HepG2 (cell line): Measurements from ENCODE around the gene MRPL43. TPM values are rescaled to one million over a fixed set of nuclear protein-coding genes. Genes with fewer than 3 reads are reported as not detected.
A peak's percentile ranks its signal among the peaks of the same experiment; 100 is the strongest.

Experiments
- ASH2L ChIP-seq: fragments of 300-600, 200-600 bp; sonication (generic); IDR thresholded peaks from 2 replicates; pipeline ENCODE4 v1.7.0; 2017; ENCODE audit warnings: low read depth, mild to moderate bottlenecking, moderate library complexity, mixed read lengths, low read length; ENCODE audit not compliant: insufficient read length
- BHLHE40 ChIP-seq: IDR thresholded peaks from 2 replicates; pipeline ENCODE4 v1.6.1; 2011; ENCODE audit warnings: low read length, improper control_type of control experiment
- BRCA1 ChIP-seq: sonication (generic); formaldehyde crosslinking; IDR thresholded peaks from 2 replicates; pipeline ENCODE4 v1.4.0; 2020; ENCODE audit warnings: missing genetic modification reagents
- EHMT2 ChIP-seq: fragments of 200-600 bp; sonication (generic); IDR thresholded peaks from 2 replicates; pipeline ENCODE4 v1.7.0; 2017; ENCODE audit warnings: antibody characterized with exemption, low read depth, low read length, borderline replicate concordance
- JARID2 ChIP-seq: sonication (generic); formaldehyde crosslinking; IDR thresholded peaks from 2 replicates; pipeline ENCODE4 v1.8.1; 2023; ENCODE audit warnings: missing genetic modification reagents, inconsistent platforms; ENCODE audit not compliant: insufficient replicate concordance
- KLF16 ChIP-seq, 2 experiments: sonication (generic) in 1 of 2; formaldehyde crosslinking in 1 of 2; IDR thresholded peaks; 2 replicates each; pipeline versions ENCODE4 v1.6.1 to v1.8.0; 2016 to 2023; ENCODE audit warnings: missing genetic modification reagents in 2 of 2, missing compliant biosample characterization in 1 of 2
- NFE2 ChIP-seq: sonication (generic); formaldehyde crosslinking; IDR thresholded peaks from 2 replicates; pipeline ENCODE4 v1.4.0; 2020; ENCODE audit warnings: missing genetic modification reagents
- NR3C1 ChIP-seq: sonication (generic); formaldehyde crosslinking; IDR thresholded peaks from 2 replicates; pipeline ENCODE4 v1.4.0; 2020; ENCODE audit warnings: missing genetic modification reagents
- PAX8 ChIP-seq: sonication (generic); formaldehyde crosslinking; IDR thresholded peaks from 2 replicates; pipeline ENCODE4 v1.8.0; 2022; ENCODE audit warnings: mild to moderate bottlenecking, missing genetic modification reagents, borderline replicate concordance
- POLR2AphosphoS5 ChIP-seq: IDR thresholded peaks from 2 replicates; pipeline ENCODE4 v1.6.1; 2012; ENCODE audit warnings: low read depth, low read length
- SP5 ChIP-seq: IDR thresholded peaks from 2 replicates; pipeline ENCODE4 v1.6.1; 2016; ENCODE audit warnings: low read depth, borderline replicate concordance
- TGIF2 ChIP-seq: IDR thresholded peaks from 2 replicates; pipeline ENCODE4 v1.6.1; 2016; ENCODE audit warnings: control low read depth, missing compliant biosample characterization
- ZFP41 ChIP-seq: sonication (generic); formaldehyde crosslinking; IDR thresholded peaks from 2 replicates; pipeline ENCODE4 v1.4.0; 2020; ENCODE audit warnings: mild to moderate bottlenecking, missing genetic modification reagents, borderline replicate concordance
- ZNF251 ChIP-seq: sonication (generic); formaldehyde crosslinking; IDR thresholded peaks from 2 replicates; pipeline ENCODE4 v1.9.0; 2021; ENCODE audit warnings: mild to moderate bottlenecking, missing genetic modification reagents
- ZNF326 ChIP-seq: sonication (generic); formaldehyde crosslinking; IDR thresholded peaks from 2 replicates; pipeline ENCODE4 v1.4.0; 2020; ENCODE audit warnings: missing genetic modification reagents, borderline replicate concordance
- ZNF501 ChIP-seq: sonication (generic); formaldehyde crosslinking; IDR thresholded peaks from 2 replicates; pipeline ENCODE4 v1.5.1; 2020; ENCODE audit warnings: mild to moderate bottlenecking, moderate library complexity, missing genetic modification reagents
- ZNF75D ChIP-seq: sonication (generic); formaldehyde crosslinking; IDR thresholded peaks from 2 replicates; pipeline ENCODE4 v1.8.1; 2023; ENCODE audit warnings: missing genetic modification reagents, mild to moderate bottlenecking, borderline replicate concordance
- polyA plus RNA-seq, 8 experiments: library from polyadenylated mRNA; depleted of rRNA in 3 of 8; stranded (reverse) in 7 of 8; unstranded in 1 of 8; fragments of >200 nt; fragmentation: Illumina TruSeq in 4 of 8; extraction: Trizol in 4 of 8; gene quantifications; 2 replicates each; pipeline versions ENCODE4 v1.2.1 to v1.2.3, GENCODE V29; 2011 to 2016; ENCODE audit warnings: low read depth in 4 of 8, missing spikeins in 1 of 8, mixed read lengths in 1 of 8; ENCODE audit not compliant: insufficient read depth in 1 of 8
- total RNA-seq, 5 experiments: library from RNA; depleted of rRNA; stranded (reverse); fragments of >200 nt; fragmentation: Illumina TruSeq; extraction: Trizol; gene quantifications; 2 replicates each; pipeline ENCODE4 v1.2.3, GENCODE V29; 2016; ENCODE audit warnings: low read depth in 1 of 5
- TF ChIP-seq, protein P1 (sequence below): sonication (generic); formaldehyde crosslinking; IDR thresholded peaks from 2 replicates; pipeline ENCODE4 v1.4.0; 2020; ENCODE audit warnings: mild to moderate bottlenecking, missing genetic modification reagents
- TF ChIP-seq, protein P2 (sequence below): sonication (generic); formaldehyde crosslinking; IDR thresholded peaks from 2 replicates; pipeline ENCODE4 v1.8.1; 2023; ENCODE audit warnings: mild to moderate bottlenecking, missing genetic modification reagents
- TF ChIP-seq, protein P3 (sequence below): sonication (generic); formaldehyde crosslinking; IDR thresholded peaks from 2 replicates; pipeline ENCODE4 v1.5.0; 2020; ENCODE audit warnings: mild to moderate bottlenecking, missing genetic modification reagents
- TF ChIP-seq, protein P4 (sequence below): sonication (generic); formaldehyde crosslinking; IDR thresholded peaks from 2 replicates; pipeline ENCODE4 v1.4.0; 2020; ENCODE audit warnings: mild to moderate bottlenecking, missing genetic modification reagents

MRPL43 gene
- total and polyA plus RNA-seq, 2 of the 13 experiments (the other 11 are each of a cell fraction or from before 2014, with no cell fraction given), result 71.0 to 73.7 TPM

DNA sequence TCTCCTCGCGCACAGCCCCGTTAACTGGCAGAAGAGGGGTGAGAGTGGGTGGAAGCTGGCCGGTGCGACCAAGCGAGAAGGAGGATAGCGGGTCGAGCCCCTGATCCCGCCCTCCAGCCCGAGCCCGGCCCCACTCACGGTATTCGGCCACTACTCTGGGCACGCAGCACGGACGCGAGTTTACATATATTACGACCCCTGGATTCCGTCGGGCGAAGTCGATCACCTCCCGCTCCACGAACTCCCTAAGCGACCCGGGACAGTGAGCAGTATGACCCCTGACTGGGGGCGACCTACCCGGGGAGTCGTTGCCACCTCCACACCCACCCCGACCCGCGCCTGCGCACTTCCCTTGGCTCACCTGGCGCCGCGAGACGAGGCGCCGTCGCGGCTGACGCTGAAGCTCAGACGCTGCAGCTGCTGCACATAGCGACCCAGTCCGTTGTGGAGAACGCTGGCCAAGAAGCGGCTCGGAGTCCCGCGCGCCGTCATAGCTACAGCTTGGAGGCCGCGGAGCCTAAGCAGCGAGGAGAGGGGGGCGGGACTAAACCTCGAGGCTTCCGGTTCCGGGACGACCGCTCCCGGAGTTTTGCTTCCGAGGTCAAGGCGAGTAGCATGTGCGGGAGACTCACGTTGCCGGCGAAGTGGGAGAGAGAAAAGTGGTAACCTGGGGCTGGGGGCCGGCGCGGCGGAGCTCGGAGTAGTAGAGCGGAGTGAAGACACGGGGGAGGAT is at the start of gene MRPL43, which contains the start of gene TWNK (continued):
- TF ChIP-seq BRCA1, result peak; percentile 84
- no peak for TF ChIP-seq NFE2 (CRISPR knock-in tag)
- peak; percentile 56; the same call in 1 of the 2 replicates for TF ChIP-seq TGIF2 (CRISPR knock-in tag)
- TF ChIP-seq ASH2L, result peak; percentile 95
- TF ChIP-seq, protein P1, sequence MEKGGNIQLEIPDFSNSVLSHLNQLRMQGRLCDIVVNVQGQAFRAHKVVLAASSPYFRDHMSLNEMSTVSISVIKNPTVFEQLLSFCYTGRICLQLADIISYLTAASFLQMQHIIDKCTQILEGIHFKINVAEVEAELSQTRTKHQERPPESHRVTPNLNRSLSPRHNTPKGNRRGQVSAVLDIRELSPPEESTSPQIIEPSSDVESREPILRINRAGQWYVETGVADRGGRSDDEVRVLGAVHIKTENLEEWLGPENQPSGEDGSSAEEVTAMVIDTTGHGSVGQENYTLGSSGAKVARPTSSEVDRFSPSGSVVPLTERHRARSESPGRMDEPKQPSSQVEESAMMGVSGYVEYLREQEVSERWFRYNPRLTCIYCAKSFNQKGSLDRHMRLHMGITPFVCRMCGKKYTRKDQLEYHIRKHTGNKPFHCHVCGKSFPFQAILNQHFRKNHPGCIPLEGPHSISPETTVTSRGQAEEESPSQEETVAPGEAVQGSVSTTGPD (CRISPR knock-in tag), result no peak
- TF ChIP-seq POLR2AphosphoS5, result peak; percentile 81
- no peak for TF ChIP-seq ZNF75D (CRISPR knock-in tag)
- TF ChIP-seq BHLHE40, result peak; percentile 9; the same call in 1 of the 2 replicates
- no peak for TF ChIP-seq ZFP41 (CRISPR knock-in tag)
- TF ChIP-seq ZNF501, result peak; percentile 96
- TF ChIP-seq, protein P2, sequence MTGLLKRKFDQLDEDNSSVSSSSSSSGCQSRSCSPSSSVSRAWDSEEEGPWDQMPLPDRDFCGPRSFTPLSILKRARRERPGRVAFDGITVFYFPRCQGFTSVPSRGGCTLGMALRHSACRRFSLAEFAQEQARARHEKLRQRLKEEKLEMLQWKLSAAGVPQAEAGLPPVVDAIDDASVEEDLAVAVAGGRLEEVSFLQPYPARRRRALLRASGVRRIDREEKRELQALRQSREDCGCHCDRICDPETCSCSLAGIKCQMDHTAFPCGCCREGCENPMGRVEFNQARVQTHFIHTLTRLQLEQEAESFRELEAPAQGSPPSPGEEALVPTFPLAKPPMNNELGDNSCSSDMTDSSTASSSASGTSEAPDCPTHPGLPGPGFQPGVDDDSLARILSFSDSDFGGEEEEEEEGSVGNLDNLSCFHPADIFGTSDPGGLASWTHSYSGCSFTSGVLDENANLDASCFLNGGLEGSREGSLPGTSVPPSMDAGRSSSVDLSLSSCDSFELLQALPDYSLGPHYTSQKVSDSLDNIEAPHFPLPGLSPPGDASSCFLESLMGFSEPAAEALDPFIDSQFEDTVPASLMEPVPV, result peak; percentile 90; the same call in 1 of the 2 replicates
- TF ChIP-seq PAX8 (CRISPR knock-in tag), result no peak
- TF ChIP-seq EHMT2, result no peak
- TF ChIP-seq ZNF326 (CRISPR knock-in tag), result 0 out of 2 replicates have a peak, but pooled peaks have one; percentile 20
- TF ChIP-seq SP5 (CRISPR knock-in tag), result no peak
- TF ChIP-seq, protein P3, sequence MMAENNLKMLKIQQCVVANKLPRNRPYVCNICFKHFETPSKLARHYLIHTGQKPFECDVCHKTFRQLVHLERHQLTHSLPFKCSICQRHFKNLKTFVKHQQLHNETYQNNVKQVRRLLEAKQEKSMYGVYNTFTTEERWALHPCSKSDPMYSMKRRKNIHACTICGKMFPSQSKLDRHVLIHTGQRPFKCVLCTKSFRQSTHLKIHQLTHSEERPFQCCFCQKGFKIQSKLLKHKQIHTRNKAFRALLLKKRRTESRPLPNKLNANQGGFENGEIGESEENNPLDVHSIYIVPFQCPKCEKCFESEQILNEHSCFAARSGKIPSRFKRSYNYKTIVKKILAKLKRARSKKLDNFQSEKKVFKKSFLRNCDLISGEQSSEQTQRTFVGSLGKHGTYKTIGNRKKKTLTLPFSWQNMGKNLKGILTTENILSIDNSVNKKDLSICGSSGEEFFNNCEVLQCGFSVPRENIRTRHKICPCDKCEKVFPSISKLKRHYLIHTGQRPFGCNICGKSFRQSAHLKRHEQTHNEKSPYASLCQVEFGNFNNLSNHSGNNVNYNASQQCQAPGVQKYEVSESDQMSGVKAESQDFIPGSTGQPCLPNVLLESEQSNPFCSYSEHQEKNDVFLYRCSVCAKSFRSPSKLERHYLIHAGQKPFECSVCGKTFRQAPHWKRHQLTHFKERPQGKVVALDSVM, result 0 out of 2 replicates have a peak, but pooled peaks have one; percentile 22
- TF ChIP-seq, protein P4, sequence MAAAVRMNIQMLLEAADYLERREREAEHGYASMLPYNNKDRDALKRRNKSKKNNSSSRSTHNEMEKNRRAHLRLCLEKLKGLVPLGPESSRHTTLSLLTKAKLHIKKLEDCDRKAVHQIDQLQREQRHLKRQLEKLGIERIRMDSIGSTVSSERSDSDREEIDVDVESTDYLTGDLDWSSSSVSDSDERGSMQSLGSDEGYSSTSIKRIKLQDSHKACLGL (CRISPR knock-in tag), result peak; percentile 92
- TF ChIP-seq NR3C1 (CRISPR knock-in tag), result no peak
- no peak for TF ChIP-seq JARID2 (CRISPR knock-in tag)
- TF ChIP-seq KLF16 (CRISPR knock-in tag; IDR thresholded peaks at IDR 0.05), result peak in 1 of 2 experiments; percentile 66; a peak in 1 of 4 replicates
- TF ChIP-seq ZNF251, result no peak
